ENCODE results near the gene PLSCR1.
"Not testable (repeated sequence)": the region's sequence is repeated elsewhere in the genome, so short reads cannot be mapped to it uniquely, and the experiment has no call there.

PLSCR1 gene

GRCh38 chr3:146522174-146523158 is 21.9 kb downstream of the PLSCR1 start:
- DNase-seq; in situ Hi-C loops (cut with HindIII; ENCODE audit: low pct_ligation_motif_present, low pct_unique_long_range_greater_than_20kb, low sequenced_read_pairs): not testable (repeated sequence)

GRCh38 chr3:146521394-146521793 is 23.0 kb downstream of the PLSCR1 start:
- in situ Hi-C loops (cut with HindIII; ENCODE audit: low pct_ligation_motif_present, low pct_unique_long_range_greater_than_20kb, low sequenced_read_pairs) = no loop called here
- DNase-seq = no peak

- no peak for DNase-seq
- in situ Hi-C loops (cut with HindIII; ENCODE audit: low pct_ligation_motif_present, low pct_unique_long_range_greater_than_20kb, low sequenced_read_pairs) = no loop called here
Observed at GRCh38 chr3:146519810-146520209, 24.6 kb downstream of the PLSCR1 start.

DNA sequence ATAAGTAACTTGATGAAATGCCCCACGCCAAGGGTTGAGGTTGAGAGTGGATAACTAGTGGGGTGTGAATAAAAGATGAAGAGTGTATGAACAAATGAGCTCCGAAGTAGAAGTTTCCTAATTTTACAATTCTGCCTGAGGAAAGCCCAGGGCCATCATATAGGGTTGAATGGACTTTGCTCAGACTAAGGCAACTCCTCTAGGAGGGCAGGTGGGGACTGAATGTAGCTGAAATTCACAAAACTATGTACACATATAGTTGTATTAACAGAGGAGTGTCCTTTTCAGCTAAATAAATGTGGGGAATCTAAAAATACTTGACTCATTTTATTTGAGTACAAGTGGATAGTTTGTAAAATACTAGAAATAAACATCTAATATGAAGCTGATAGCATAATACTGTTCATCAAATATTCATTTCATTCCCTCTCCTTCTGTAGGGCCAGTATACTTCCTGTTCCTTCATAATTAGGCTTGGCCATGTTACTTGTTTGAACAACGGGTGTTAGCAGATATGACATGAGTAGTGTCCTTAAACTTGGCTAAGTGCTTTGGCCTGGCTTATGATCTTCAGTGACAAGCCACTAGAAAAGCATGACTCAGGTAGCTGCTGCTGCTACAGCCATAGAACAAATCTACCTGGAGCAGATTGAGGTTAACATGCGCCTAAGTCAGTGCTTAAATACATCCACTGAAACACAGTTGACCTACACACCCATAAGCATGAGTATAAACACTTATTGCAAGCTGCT is 26.5 kb downstream of the PLSCR1 start:
- no peak for DNase-seq
- in situ Hi-C loops (cut with HindIII; ENCODE audit: low pct_ligation_motif_present, low pct_unique_long_range_greater_than_20kb, low sequenced_read_pairs) = no loop called here

- in situ Hi-C loops (cut with HindIII; ENCODE audit: low pct_ligation_motif_present, low pct_unique_long_range_greater_than_20kb, low sequenced_read_pairs) = no loop called here
- peak; percentile 16 for DNase-seq
Observed at GRCh38 chr3:146513386-146514051, 30.9 kb downstream of the PLSCR1 start.

GRCh38 chr3:146511402-146512134 is 32.8 kb downstream of the PLSCR1 start:
- peak; percentile 15 for DNase-seq
- in situ Hi-C loops (cut with HindIII; ENCODE audit: low pct_ligation_motif_present, low pct_unique_long_range_greater_than_20kb, low sequenced_read_pairs) = no loop called here

DNA sequence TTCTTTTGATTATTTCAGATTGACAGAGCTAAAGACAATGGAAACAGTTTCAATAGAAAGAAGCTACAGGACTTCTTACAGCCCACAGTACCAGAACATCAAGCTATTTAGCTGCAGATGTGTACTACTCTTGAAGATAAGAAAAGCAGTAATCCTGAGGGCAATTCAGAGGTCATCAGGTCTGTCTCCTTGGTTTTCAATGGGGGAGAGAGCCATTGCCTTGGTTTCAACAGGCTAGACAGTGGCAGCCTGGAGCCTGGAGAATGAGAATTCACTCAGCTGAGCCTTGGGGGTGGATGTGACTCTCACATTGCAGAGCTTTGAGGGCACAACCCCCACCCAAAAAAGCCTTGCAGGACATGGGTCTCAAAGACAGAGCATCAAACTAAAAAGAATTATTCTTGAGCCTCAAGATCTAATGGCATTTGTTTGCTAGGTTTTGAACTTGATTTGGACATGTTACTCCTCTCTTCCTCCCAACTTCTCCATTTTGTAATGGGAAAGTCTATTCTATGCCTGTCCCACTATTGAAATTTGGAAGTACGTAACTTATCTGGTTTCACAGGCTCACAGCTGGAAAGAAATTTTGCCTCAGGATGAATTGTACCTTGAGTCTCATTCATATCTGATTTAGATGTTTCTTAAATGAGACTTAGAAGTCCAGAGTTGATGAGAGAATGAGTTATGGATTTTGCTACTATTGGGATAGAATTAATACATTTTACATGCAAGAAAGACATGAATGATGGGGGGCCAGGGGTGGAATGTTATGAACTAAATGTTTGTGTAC is 36.9 kb downstream of the PLSCR1 start:
- in situ Hi-C loops (cut with HindIII; ENCODE audit: low pct_ligation_motif_present, low pct_unique_long_range_greater_than_20kb, low sequenced_read_pairs) = no loop called here
- no peak for DNase-seq

DNA sequence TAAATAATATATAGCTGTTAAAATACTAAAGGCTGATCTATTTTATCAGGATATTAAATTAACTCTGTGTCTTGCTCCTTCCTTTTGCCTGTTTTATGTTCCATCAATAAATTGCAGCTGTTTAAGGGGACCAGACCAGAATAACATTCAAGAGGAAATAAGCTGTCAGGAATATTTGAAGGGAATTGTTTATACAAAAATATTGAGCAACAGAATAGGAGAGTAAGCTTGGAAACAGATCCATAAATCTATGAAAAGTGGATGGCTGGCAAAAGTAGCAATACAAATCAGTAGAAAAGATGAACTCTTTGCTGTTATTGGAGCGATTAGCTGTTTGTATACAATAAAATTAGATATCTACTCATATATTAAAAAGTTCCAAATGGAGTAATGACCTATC is 38.9 kb downstream of the PLSCR1 start:
- DNase-seq = no peak
- in situ Hi-C loops (cut with HindIII; ENCODE audit: low pct_ligation_motif_present, low pct_unique_long_range_greater_than_20kb, low sequenced_read_pairs) = no loop called here

DNA sequence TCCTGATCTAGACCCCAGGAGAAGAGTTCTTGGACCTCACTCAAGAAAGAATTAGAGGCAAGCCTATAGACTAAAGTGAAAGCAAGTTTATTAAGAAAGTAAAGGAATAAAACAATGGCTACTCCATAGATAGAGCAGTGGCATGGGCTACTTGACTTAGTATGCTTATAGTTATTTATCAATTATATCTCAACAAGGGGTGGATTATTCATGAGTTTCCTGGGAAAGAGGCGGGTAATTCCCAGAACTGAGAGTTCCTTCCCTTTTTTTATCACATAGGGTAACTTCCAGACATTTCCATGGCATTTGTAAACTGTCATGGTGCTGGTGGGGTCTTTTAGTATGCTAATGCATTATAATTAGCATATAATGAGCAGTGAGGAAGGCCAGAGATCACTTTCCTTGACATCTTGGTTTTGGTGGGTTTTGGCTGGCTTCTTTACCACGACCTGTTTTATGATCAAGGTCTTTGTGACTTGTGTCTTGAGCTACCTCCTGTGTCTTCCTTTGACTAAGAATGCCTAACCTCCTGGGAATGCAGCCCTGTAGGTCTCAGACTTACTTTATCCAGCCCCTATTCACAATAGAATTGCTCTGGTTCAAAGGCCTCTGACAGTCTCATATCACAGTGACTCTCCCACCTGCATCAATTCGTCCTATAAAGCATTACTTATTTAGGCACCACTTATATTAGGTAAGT is 39.8 kb downstream of the PLSCR1 start:
- in situ Hi-C loops (cut with HindIII; ENCODE audit: low pct_ligation_motif_present, low pct_unique_long_range_greater_than_20kb, low sequenced_read_pairs) = no loop called here
- DNase-seq = no peak

DNA sequence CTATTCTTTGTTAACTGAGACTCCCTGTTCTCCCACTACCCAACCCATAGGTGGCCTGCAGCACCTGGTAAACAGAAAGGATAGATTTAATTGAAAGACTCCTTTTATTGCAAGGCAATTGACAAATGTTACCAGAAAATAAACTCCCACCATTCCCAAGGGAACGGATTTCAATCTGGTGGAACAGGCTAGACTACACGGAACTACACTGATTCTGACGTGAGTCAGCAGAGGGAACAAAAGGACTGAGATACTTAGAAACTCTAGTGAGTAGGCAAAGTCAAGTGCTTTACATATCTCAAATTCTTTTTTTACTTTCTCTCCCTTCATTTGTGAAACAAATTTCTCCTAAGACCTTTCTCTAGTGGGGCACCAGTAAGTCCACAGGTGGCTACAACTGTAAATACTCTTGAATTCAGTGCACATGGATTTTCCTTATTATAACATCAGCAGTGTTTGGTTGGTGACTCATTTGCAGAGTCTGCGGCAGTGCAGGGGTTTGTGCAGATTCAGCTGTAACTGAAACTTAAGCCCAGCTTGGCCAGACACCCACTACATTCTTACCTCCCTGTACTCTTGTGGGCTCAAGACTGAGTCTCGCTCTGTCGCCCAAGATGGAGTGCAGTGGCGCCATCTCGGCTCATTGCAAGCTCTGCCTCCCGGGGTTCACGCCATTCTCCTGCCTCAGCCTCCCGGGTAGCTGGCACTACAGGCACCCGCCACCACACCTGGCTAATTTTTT is 40.8 kb downstream of the PLSCR1 start:
- in situ Hi-C loops (cut with HindIII; ENCODE audit: low pct_ligation_motif_present, low pct_unique_long_range_greater_than_20kb, low sequenced_read_pairs) = no loop called here
- peak; percentile 44 for DNase-seq

DNA sequence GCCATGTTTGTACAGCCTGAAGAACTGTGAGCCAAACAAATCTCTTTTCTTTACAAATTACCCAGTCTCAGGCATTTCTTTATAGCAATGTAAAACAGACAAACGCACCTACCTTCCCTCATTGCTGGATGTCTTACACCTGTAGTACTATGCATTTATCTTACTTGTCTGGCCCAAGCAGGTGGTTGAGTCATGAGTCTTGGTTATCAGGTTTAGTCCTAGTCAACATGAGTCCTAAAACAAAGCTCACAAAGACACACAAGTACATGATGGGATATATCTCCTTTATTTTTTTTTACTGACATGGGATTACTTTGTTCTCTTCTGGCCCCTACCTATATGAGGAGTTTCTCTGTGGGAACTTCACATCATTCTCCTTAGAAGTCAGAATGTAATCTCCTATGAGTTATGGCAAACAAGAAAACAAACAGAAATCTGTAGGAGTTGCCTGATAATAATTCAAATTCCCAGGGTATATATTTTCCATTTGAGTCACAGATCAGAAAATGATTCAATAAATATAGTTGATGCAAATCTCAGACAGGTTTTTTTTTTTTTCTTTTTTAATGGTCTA is 41.4 kb downstream of the PLSCR1 start:
- in situ Hi-C loops (cut with HindIII; ENCODE audit: low pct_ligation_motif_present, low pct_unique_long_range_greater_than_20kb, low sequenced_read_pairs) = no loop called here

DNA sequence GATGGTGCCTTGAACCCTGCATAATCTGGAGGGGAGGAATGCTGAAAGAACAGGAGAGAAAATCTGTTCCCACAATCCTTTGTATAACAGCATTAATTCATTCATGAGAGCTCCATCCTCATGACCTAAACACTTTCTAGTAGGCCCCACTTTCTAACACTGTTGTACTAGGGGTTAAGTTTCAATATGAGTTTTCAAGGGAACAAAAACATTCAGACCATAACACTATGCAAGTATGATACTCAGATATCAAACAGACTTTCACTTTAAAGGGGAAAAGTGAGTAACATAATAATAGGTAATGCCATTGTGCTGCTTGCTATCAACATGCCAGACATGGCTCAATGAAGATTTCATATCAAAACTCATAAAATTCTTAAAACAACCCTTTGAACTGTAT is 42.7 kb downstream of the PLSCR1 start:
- no peak for DNase-seq
- in situ Hi-C loops (cut with HindIII; ENCODE audit: low pct_ligation_motif_present, low pct_unique_long_range_greater_than_20kb, low sequenced_read_pairs) = no loop called here

More for the DNA sequence above, 41.4 kb downstream of the PLSCR1 start:
- DNase-seq = no peak

GRCh38 chr3:146499701-146500100 is 44.7 kb downstream of the PLSCR1 start:
- in situ Hi-C loops (cut with HindIII; ENCODE audit: low pct_ligation_motif_present, low pct_unique_long_range_greater_than_20kb, low sequenced_read_pairs) = no loop called here
- DNase-seq = no peak

DNA sequence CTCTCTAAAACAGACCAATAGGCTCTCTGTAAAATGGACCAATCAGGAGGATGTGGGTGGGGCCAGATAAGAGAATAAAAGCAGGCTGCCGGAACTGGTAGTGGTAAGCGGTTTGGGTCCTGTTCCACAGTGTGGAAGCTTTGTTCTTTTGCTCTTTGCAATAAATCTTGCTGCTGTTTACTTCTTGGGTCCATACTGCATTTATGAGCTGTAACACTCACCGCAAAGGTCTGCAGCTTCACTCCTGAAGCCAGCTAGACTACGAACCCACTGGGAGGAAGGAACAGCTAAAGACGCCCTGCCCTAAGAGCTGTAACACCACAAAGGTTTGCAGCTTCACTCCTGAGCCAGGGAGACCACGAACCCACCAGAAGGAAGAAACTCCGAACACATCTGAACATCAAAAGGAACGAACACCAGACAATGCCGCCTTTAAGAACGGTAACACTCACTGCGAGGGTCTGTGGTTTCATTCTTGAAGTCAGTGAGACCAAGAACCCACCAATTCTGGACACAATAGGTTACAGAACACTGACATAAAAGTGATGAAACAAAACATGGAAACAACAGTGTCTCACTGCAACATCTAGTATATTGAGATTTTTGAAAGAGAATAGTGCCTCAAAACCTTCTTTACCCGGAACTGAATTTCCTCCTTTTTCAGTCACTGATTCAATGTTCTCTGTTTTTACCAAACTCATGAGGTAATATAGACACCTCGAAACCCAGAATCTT is 46.2 kb downstream of the PLSCR1 start:
- no peak for DNase-seq

DNA sequence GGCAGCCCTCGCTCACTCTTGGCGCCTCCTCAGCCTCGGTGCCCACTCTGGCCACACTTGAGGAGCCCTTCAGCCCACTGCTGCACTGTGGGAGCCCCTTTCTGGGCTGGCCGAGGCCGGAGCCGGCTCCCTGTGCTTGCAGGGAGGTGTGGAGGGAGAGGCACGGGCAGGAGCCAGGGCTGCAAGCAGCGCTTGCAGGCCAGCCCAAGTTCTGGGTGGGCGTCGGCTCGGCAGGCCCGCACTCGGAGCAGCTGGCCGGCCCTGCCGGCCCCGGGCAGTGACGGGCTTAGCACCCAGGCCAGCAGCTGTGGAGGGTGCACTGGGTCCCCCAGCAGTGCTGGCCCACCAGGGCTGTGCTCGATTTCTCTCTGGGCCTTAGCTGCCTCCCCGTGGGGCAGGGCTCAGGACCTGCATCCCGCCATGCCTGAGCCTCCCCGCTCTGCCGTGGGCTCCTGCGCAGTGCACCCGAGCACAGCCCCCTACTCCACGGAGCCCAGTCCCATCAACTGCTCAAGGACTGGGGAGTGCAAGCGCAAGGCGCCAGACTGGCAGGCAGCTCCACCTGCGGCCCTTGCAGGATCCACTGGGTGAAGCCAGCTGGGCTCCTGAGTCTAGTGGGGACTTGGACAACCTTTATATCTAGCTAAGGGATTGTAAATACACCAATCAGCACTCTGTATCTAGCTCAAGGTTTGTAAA is 47.1 kb downstream of the PLSCR1 start:
- DNase-seq; in situ Hi-C loops (cut with HindIII; ENCODE audit: low pct_ligation_motif_present, low pct_unique_long_range_greater_than_20kb, low sequenced_read_pairs): not testable (repeated sequence)

More for the DNA sequence above, 46.2 kb downstream of the PLSCR1 start:
- in situ Hi-C loops (cut with HindIII; ENCODE audit: low pct_ligation_motif_present, low pct_unique_long_range_greater_than_20kb, low sequenced_read_pairs) = no loop called here

Data from ACHN (cell line).